Activated CD4-positive, alpha-beta memory T cell treated with anti-CD3 and anti-CD28 coated beads, Interleukin-2, amount 10 ng/mL, durations not matched to agents 7 days and 5 days (primary cell): Measurements from ENCODE around the gene CMPK1. TPM values are rescaled to one million over a fixed set of nuclear protein-coding genes. Genes with fewer than 3 reads are reported as not detected.

Source experiments
- CTCF ChIA-PET: fragments of 350-600 bp; sonication (Branson Sonifier 250); formaldehyde crosslinking; loops from one replicate; lab custom pipeline; 2021; ENCODE audit warnings: antibody characterized with exemption, inconsistent platforms; lab: Charles Lee
- POLR2A ChIA-PET: fragments of 350-600 bp; sonication (Branson Sonifier 250); formaldehyde crosslinking; loops from one replicate; lab custom pipeline; 2021; ENCODE audit warnings: antibody characterized with exemption; lab: Charles Lee
- DNase-seq: peaks from one replicate; pipeline ENCODE4 v3.0.0-alpha.2; 2020
- H3K27ac Mint-ChIP-seq: one replicate; pipeline ENCODE4 v1.8.0; 2021; ENCODE audit warnings: mild to moderate bottlenecking, mixed read lengths
- H3K27me3 Mint-ChIP-seq: one replicate; pipeline ENCODE4 v1.8.0; 2021; ENCODE audit warnings: mixed read lengths
- H3K36me3 Mint-ChIP-seq: one replicate; pipeline ENCODE4 v1.8.0; 2021; ENCODE audit warnings: low read depth, mixed read lengths
- H3K4me1 Mint-ChIP-seq: one replicate; pipeline ENCODE4 v1.8.0; 2021; ENCODE audit warnings: mixed read lengths
- H3K4me3 Mint-ChIP-seq: one replicate; pipeline ENCODE4 v1.8.0; 2021; ENCODE audit warnings: mild to moderate bottlenecking, mixed read lengths
- H3K9me3 Mint-ChIP-seq: one replicate; pipeline ENCODE4 v1.8.0; 2021; ENCODE audit warnings: mixed read lengths
- total RNA-seq, 2 experiments: library from RNA; stranded (reverse); gene quantifications; one replicate each; pipeline ENCODE4 v1.2.3, GENCODE V29; 2021

Gene CMPK1
- total RNA-seq, 2 experiments from 2014 or later, result 99.3 to 106 TPM

DNA sequence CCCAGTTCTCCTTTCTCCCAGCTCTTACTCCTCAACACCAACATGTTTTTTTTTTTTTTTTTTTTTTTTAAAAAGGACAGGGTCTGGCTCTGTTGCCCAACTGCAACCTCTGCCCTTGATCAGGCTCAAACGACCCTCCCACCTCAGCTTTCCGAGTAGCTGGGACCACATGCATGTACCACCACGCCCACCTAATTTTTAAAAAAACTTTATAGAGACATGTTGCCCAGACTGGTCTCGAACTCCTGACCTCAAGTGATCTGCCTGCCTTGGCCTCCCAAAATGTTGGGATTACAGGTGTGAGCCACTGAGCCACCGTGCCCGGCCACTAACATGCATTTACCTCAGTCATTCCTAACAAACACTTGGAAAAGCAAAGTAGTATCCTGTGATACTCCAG, 51.4 kb downstream of the CMPK1 start:
- Mint-ChIP-seq H3K27me3 (no peaks in the 10 kb centered on the region), H3K36me3 (peaks cover 14% of the 10 kb centered on the region), H3K27ac (no peak overlapping the region), H3K4me1 (peaks cover 1% of the 10 kb centered on the region), H3K4me3 (no peak overlapping the region), H3K9me3 (no peaks in the 10 kb centered on the region)
- ChIA-PET CTCF (interaction anchor here (1.6 kb wide), 1 partner anchor 53 kb away, joined by 4 read pairs; the partner anchor contains the start of gene FOXD2), POLR2A (no interaction called here)
- DNase-seq, result no peak

DNA sequence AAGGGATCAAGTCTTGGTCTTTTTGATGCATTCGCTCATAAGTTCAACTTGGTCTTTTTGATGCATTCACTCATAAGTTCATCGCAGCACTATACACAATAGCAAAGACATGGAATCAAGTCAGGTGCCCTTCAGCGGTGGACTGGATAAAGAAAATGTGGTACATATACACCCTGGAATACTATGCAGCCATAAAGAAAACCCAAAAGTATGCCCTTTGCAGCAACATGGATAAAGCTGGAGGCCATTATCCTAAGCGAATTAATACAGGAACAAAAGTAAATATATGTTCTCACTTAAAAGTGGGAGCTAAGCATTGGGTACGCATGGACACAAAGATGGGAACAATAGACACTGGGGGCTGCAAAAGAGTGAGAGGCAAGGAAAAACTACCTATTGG, 52.7 kb downstream of the CMPK1 start:
- no peak for DNase-seq
- POLR2A ChIA-PET, result no interaction called here
- no peak overlapping the region for H3K4me3 Mint-ChIP-seq
- no peaks in the 10 kb centered on the region for H3K9me3 Mint-ChIP-seq
- peaks cover 9% of the 10 kb centered on the region for H3K36me3 Mint-ChIP-seq
- CTCF ChIA-PET, result interaction anchor here (0.8 kb wide), 1 partner anchor 324 kb away, joined by 3 read pairs; no protein-coding TSS in a partner anchor
- H3K27me3 Mint-ChIP-seq, result peaks cover 2% of the 10 kb centered on the region
- H3K27ac Mint-ChIP-seq, result no peak overlapping the region
- peaks cover under 1% of the 10 kb centered on the region for H3K4me1 Mint-ChIP-seq

DNA sequence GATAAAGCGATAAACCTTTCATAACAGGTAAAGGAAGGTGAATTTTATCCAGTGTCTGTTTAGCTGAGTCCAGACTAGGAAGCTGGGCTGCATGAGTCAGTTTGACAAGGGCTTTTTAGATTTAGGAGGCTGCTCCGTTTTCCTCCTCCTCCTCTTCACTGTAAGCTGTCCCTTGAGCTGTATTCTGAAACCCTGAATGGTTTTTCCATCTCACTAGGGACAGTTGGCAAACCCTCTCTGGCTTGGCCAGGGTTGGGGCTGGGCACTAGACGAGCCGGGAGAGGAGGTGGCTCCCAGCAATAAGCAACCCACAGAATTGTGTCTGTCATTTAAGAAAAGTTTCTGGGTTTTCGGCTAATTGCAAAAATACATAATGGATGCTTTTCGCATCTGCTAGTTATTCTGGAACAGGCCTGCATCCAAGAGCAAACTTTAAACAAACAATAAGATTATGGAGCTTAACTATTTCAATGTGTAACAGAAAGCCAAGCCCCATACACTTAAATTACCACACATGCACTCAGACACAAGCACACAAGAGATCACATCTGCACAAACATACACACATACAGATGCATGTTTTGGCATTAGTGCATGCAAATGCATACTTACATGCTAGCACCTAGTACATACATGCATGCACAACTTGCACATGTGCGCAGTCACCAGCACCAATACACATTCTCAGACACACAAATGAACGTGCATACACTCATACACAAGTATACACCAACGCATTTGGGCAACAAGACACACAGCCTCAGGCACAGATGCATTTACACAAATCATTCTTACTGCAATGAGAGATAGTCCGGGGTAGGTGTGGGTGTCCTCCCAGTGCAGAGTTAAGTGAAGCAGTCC, 54.7 kb downstream of the CMPK1 start:
- no peak overlapping the region for H3K4me3 Mint-ChIP-seq
- POLR2A ChIA-PET, result interaction anchor here (0.5 to 0.9 kb wide), 2 partner anchors 40 to 592 kb away, joined by 3 read pairs; no protein-coding TSS in a partner anchor
- no peak for DNase-seq
- CTCF ChIA-PET, result interaction anchor here (0.6 to 3.0 kb wide), 12 partner anchors 10 to 1144 kb away, joined by 3 to 12 read pairs (median 4); partner anchors contain the start of gene FOXD2
- peaks cover 2% of the 10 kb centered on the region for H3K27me3 Mint-ChIP-seq
- no peaks in the 10 kb centered on the region for H3K9me3 Mint-ChIP-seq
- no peaks in the 10 kb centered on the region for H3K4me1 Mint-ChIP-seq
- peaks cover 6% of the 10 kb centered on the region for H3K36me3 Mint-ChIP-seq
- no peak overlapping the region for H3K27ac Mint-ChIP-seq

DNA sequence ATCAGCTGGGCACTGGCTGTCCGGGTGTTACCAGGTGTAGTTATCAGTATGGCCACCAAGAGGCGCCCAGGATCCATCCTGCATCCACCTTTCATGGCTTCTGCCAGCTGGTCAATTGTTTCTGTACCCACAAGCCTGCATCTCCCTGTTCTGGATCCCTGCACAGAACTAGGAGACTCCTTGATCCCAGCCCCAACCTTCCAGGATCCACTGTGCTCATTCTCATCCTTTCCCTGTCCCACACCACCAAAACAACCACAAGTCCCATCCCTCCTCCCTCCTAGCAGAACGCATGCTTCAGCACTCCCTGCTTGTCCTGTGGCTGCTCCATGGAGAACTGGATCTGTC, 55.3 kb downstream of the CMPK1 start:
- ChIA-PET CTCF (interaction anchor here (0.6 to 3.0 kb wide), 13 partner anchors 9 to 1144 kb away, joined by 3 to 12 read pairs (median 4); partner anchors contain the start of gene FOXD2), POLR2A (interaction anchor here (0.6 to 0.9 kb wide), 2 partner anchors 26 to 41 kb away, joined by 3 read pairs; no protein-coding TSS in a partner anchor)
- peaks cover 5% of the 10 kb centered on the region for H3K36me3 Mint-ChIP-seq
- H3K27ac Mint-ChIP-seq, result no peak overlapping the region
- no peaks in the 10 kb centered on the region for H3K9me3 Mint-ChIP-seq
- H3K4me3 Mint-ChIP-seq, result no peak overlapping the region
- H3K27me3 Mint-ChIP-seq, result peaks cover 2% of the 10 kb centered on the region
- H3K4me1 Mint-ChIP-seq, result no peaks in the 10 kb centered on the region
- DNase-seq, result peak; percentile 60

DNA sequence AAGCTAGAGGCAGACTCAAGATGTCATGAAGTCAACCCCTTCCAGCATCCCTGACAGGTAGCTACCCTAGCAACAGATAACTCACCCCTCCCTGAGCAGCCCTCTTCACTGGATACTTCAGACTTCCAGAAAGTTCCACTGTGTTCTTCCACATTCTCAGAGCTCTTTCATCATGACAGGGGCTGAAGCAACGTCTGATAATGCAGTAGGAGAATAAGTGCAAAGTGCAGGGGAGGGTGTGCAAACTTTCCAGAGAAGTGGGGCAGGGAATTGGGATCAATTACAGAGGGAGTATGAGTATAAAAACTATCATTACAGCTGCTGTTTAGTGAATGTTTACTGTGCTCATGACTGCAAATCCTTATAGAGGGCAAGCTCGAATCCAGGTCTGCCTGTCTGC, 56.1 kb downstream of the CMPK1 start:
- no peak overlapping the region for H3K4me3 Mint-ChIP-seq
- H3K4me1 Mint-ChIP-seq, result no peaks in the 10 kb centered on the region
- DNase-seq, result no peak
- H3K27me3 Mint-ChIP-seq, result peaks cover 6% of the 10 kb centered on the region
- H3K36me3 Mint-ChIP-seq, result no peaks in the 10 kb centered on the region
- ChIA-PET CTCF (interaction anchor here (1.0 to 3.0 kb wide), 6 partner anchors 16 to 336 kb away, joined by 3 to 12 read pairs (median 6); partner anchors contain the start of gene FOXD2), POLR2A (no interaction called here)
- H3K9me3 Mint-ChIP-seq, result no peaks in the 10 kb centered on the region
- H3K27ac Mint-ChIP-seq, result no peak overlapping the region

DNA sequence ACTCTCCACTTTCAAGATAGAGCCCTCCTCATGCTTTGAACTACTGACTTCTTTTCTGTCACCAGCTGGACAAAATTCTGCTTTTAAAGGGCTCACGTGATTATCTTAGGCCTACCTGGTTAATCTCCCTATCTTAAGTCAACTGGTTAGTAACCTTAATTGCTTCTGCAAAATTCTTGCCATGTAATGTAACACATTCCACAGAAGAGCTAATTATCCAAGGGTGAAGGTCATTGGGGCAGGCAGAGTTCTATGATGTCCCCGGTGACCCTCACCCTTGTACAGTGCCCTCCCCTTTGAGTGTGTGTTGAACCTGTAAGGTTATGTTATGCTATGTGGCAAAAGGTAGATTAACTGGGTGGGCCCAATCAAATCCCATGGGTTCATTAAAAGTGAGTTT, 57.3 kb downstream of the CMPK1 start:
- Mint-ChIP-seq H3K4me3 (no peak overlapping the region), H3K36me3 (no peaks in the 10 kb centered on the region), H3K27me3 (peaks cover 6% of the 10 kb centered on the region), H3K9me3 (no peaks in the 10 kb centered on the region), H3K27ac (no peak overlapping the region), H3K4me1 (no peaks in the 10 kb centered on the region)
- CTCF ChIA-PET, result interaction anchor here (0.6 kb wide), 1 partner anchor 52 kb away, joined by 3 read pairs; no protein-coding TSS in a partner anchor
- DNase-seq, result no peak
- POLR2A ChIA-PET, result no interaction called here

GRCh38 chr1:47393141-47393540, 59.6 kb downstream of the CMPK1 start:
- DNase-seq, result no peak
- Mint-ChIP-seq H3K9me3 (no peaks in the 10 kb centered on the region), H3K4me1 (no peaks in the 10 kb centered on the region), H3K4me3 (no peak overlapping the region), H3K36me3 (no peaks in the 10 kb centered on the region), H3K27ac (no peak overlapping the region), H3K27me3 (peaks cover 6% of the 10 kb centered on the region)
- POLR2A ChIA-PET, result no interaction called here
- CTCF ChIA-PET, result no interaction called here

GRCh38 chr1:47395433-47395832, 61.8 kb downstream of the CMPK1 start:
- Mint-ChIP-seq H3K27me3 (peaks cover 6% of the 10 kb centered on the region), H3K9me3 (no peaks in the 10 kb centered on the region), H3K4me1 (no peaks in the 10 kb centered on the region), H3K27ac (no peak overlapping the region), H3K4me3 (no peak overlapping the region), H3K36me3 (no peaks in the 10 kb centered on the region)
- ChIA-PET POLR2A (no interaction called here), CTCF (interaction anchor here (1.4 kb wide), 1 partner anchor 331 kb away, joined by 4 read pairs; no protein-coding TSS in a partner anchor)
- DNase-seq, result no peak

GRCh38 chr1:47396671-47397196, 63.1 kb downstream of the CMPK1 start:
- no peaks in the 10 kb centered on the region for H3K9me3 Mint-ChIP-seq
- H3K27ac Mint-ChIP-seq, result no peak overlapping the region
- no peaks in the 10 kb centered on the region for H3K36me3 Mint-ChIP-seq
- peaks cover 13% of the 10 kb centered on the region for H3K27me3 Mint-ChIP-seq
- DNase-seq, result no peak
- ChIA-PET POLR2A (no interaction called here), CTCF (no interaction called here)
- H3K4me1 Mint-ChIP-seq, result no peaks in the 10 kb centered on the region
- H3K4me3 Mint-ChIP-seq, result no peak overlapping the region

GRCh38 chr1:47399138-47399845, 65.7 kb downstream of the CMPK1 start:
- H3K4me3 Mint-ChIP-seq, result no peak overlapping the region
- no peaks in the 10 kb centered on the region for H3K9me3 Mint-ChIP-seq

GRCh38 chr1:47399846-47400155, 66.2 kb downstream of the CMPK1 start:
- no peak overlapping the region for H3K27ac Mint-ChIP-seq
- H3K4me3 Mint-ChIP-seq, result no peak overlapping the region
- no peaks in the 10 kb centered on the region for H3K36me3 Mint-ChIP-seq
- H3K4me1 Mint-ChIP-seq, result no peaks in the 10 kb centered on the region
- H3K9me3 Mint-ChIP-seq, result no peaks in the 10 kb centered on the region
- POLR2A ChIA-PET, result no interaction called here
- H3K27me3 Mint-ChIP-seq, result peaks cover 10% of the 10 kb centered on the region
- DNase-seq, result no peak
- CTCF ChIA-PET, result interaction anchor here (0.8 kb wide), 1 partner anchor 61 kb away, joined by 3 read pairs; no protein-coding TSS in a partner anchor

More at GRCh38 chr1:47399138-47399845, 65.7 kb downstream of the CMPK1 start:
- DNase-seq, result no peak
- ChIA-PET POLR2A (no interaction called here), CTCF (interaction anchor here (0.8 to 1.9 kb wide), 2 partner anchors 11 to 61 kb away, joined by 3 to 7 read pairs; no protein-coding TSS in a partner anchor)
- Mint-ChIP-seq H3K27ac (no peak overlapping the region), H3K4me1 (no peaks in the 10 kb centered on the region), H3K36me3 (no peaks in the 10 kb centered on the region), H3K27me3 (peaks cover 10% of the 10 kb centered on the region)

DNA sequence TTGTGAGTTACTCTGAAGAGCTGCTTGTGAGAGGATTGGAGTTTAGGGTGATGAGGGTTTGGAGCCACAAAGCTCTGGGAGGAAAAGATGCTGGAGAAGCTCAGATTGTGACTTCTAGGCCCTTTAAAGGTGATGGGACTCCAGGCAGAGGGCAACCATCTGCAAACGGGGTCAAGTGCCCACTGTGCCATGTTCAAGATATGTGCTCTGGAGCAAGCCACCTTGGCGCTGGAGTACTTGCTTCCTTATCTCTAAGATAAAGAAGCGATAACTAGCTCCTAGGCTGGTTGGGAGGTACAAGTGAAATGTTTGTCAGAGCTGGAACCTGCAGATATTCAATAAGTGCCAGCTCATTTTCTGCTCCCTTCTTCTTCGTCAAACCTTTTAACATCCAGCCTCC, 68.2 kb downstream of the CMPK1 start:
- Mint-ChIP-seq H3K9me3 (no peaks in the 10 kb centered on the region), H3K27ac (no peak overlapping the region), H3K27me3 (peaks cover 16% of the 10 kb centered on the region), H3K4me3 (no peak overlapping the region), H3K36me3 (no peaks in the 10 kb centered on the region), H3K4me1 (no peaks in the 10 kb centered on the region)
- ChIA-PET CTCF (no interaction called here), POLR2A (no interaction called here)
- no peak for DNase-seq

DNA sequence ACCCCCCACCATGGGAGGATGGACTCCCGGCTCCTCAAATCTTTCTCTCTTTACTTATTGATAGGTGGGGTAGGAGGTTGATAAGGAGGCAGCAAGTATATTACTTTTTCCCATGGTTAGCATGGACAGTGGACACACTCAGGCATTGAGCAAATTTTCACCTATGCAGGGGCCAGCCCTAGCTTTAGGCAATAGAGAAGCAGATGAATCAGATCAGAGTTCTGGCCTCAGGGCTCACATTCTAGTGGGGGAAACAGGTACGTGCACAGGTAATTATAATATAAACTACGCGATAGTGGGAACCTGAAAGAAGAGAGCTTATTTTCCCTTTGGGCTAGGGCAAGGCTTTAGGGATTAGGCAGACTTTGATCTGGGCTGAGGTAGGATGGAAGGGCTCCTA, 69.0 kb downstream of the CMPK1 start:
- H3K27me3 Mint-ChIP-seq, result peaks cover 16% of the 10 kb centered on the region
- POLR2A ChIA-PET, result no interaction called here
- no peaks in the 10 kb centered on the region for H3K4me1 Mint-ChIP-seq
- no peak overlapping the region for H3K4me3 Mint-ChIP-seq
- H3K36me3 Mint-ChIP-seq, result no peaks in the 10 kb centered on the region
- H3K27ac Mint-ChIP-seq, result no peak overlapping the region
- no peaks in the 10 kb centered on the region for H3K9me3 Mint-ChIP-seq
- CTCF ChIA-PET, result no interaction called here
- DNase-seq, result no peak
